MV-4-11 (cell line): Measurements from ENCODE around the gene ITM2C.

ENCODE experiments used
- DNase-seq: peaks from one replicate; lab custom pipeline; 2025; lab: John Stamatoyannopoulos, UW

Gene ITM2C

GRCh38 chr2:230872968-230873660, 8.4 kb downstream of the ITM2C start:
- DNase-seq, result no peak

GRCh38 chr2:230873661-230874401, 9.1 kb downstream of the ITM2C start:
- no peak for DNase-seq

GRCh38 chr2:230874456-230874855, 9.7 kb downstream of the ITM2C start:
- no peak for DNase-seq

GRCh38 chr2:230874876-230875275, 10.1 kb downstream of the ITM2C start:
- no peak for DNase-seq

GRCh38 chr2:230875347-230876315, 10.9 kb downstream of the ITM2C start:
- no peak for DNase-seq

GRCh38 chr2:230877116-230877758, 12.5 kb downstream of the ITM2C start:
- no peak for DNase-seq

GRCh38 chr2:230877759-230878598, 13.2 kb downstream of the ITM2C start:
- peak; percentile 77 for DNase-seq

GRCh38 chr2:230878599-230879188, 14.0 kb downstream of the ITM2C start:
- no peak for DNase-seq

GRCh38 chr2:230879271-230879882, 14.6 kb downstream of the ITM2C start:
- DNase-seq, result no peak

GRCh38 chr2:230879891-230880290, 15.1 kb downstream of the ITM2C start:
- DNase-seq, result no peak

GRCh38 chr2:230881840-230882239, 17.1 kb downstream of the ITM2C start:
- no peak for DNase-seq

GRCh38 chr2:230885463-230886130, 20.9 kb downstream of the ITM2C start:
- peak; percentile 90 for DNase-seq

- DNase-seq, result no peak
Observed at GRCh38 chr2:230886206-230886605, 21.5 kb downstream of the ITM2C start.

- no peak for DNase-seq
Observed at GRCh38 chr2:230886671-230887071, 21.9 kb downstream of the ITM2C start.

GRCh38 chr2:230887342-230887741, 22.6 kb downstream of the ITM2C start:
- DNase-seq, result no peak

- DNase-seq, result no peak
Observed at GRCh38 chr2:230888824-230889400, 24.2 kb downstream of the ITM2C start.

GRCh38 chr2:230889911-230890601, 25.3 kb downstream of the ITM2C start:
- no peak for DNase-seq

GRCh38 chr2:230890646-230891045, 25.9 kb downstream of the ITM2C start:
- DNase-seq, result no peak

GRCh38 chr2:230891064-230891463, 26.3 kb downstream of the ITM2C start:
- peak; percentile 67 for DNase-seq
